Activated T-helper 2 cell treated with anti-CD3 and anti-CD28 coated beads, Interferon-gamma antibody, Interleukin-2, Interleukin-4, amounts not matched to agents 10 μg/mL and 5 μg/mL and 100 μg/mL, durations not matched to agents 14 hours and 24 hours and 36 hours (primary cell): ENCODE data around the gene QRICH2. TPM values are rescaled to one million over a fixed set of nuclear protein-coding genes. Genes with fewer than 3 reads are reported as not detected.
A peak's percentile ranks its signal among the peaks of the same experiment; 100 is the strongest.
"Not testable (repeated sequence)": the region's sequence is repeated elsewhere in the genome, so short reads cannot be mapped to it uniquely, and the experiment has no call there.

Experiments used
- DNase-seq: peaks from one replicate; pipeline ENCODE4 v3.0.0; 2021; ENCODE audit warnings: low spot score
- H3K27ac Mint-ChIP-seq: one replicate; pipeline ENCODE4 v1.8.0; 2021; ENCODE audit warnings: mixed read lengths
- H3K27me3 Mint-ChIP-seq: one replicate; pipeline ENCODE4 v1.8.0; 2021; ENCODE audit warnings: low read depth, mixed read lengths
- H3K36me3 Mint-ChIP-seq: one replicate; pipeline ENCODE4 v1.8.0; 2021; ENCODE audit warnings: low read depth, mixed read lengths
- H3K4me1 Mint-ChIP-seq: one replicate; pipeline ENCODE4 v1.8.0; 2021; ENCODE audit warnings: low read depth, mixed read lengths
- H3K4me3 Mint-ChIP-seq: one replicate; pipeline ENCODE4 v1.8.0; 2021; ENCODE audit warnings: low read depth, mild to moderate bottlenecking, moderate library complexity, mixed read lengths
- H3K9me3 Mint-ChIP-seq: one replicate; pipeline ENCODE4 v1.8.0; 2021; ENCODE audit warnings: mixed read lengths
- intact Hi-C: fragments of 100-400 bp; cut with micrococcal nuclease; formaldehyde crosslinking; loops from one replicate; pipeline ENCODE4 v1.15.1; 2023
- total RNA-seq: library from RNA; stranded (reverse); gene quantifications from 2 replicates; pipeline ENCODE4 v1.2.3, GENCODE V29; 2022

QRICH2 gene
- total RNA-seq, 1 donor from 2014 or later: 1.7 TPM

DNA sequence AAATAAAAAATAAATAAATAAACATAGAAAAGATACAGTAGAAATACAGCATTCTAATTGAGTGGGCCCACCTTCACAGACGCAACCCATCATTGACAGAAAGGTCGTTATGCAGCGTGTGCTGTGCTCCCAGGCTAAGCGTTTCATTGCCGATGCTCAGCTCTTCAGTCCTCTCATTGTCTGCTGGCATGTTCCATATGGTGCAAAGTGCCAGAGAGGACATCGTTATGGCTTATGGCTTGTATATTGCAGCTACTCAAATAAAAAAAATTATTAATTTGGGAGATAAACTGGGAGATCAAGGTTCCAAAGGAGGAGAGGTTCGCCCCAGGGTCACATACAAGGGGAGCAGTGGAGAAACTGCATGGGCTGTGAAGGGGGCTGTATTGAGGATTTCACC, 54.2 kb downstream of the QRICH2 start:
- no peak overlapping the region for H3K4me3 Mint-ChIP-seq
- H3K36me3 Mint-ChIP-seq: peaks cover 5% of the 10 kb centered on the region
- no peak for DNase-seq
- peaks cover 4% of the 10 kb centered on the region for H3K9me3 Mint-ChIP-seq
- no peaks in the 10 kb centered on the region for H3K27me3 Mint-ChIP-seq
- H3K27ac Mint-ChIP-seq: no peak overlapping the region
- H3K4me1 Mint-ChIP-seq: peaks cover 46% of the 10 kb centered on the region
- intact Hi-C loops: no loop called here

DNA sequence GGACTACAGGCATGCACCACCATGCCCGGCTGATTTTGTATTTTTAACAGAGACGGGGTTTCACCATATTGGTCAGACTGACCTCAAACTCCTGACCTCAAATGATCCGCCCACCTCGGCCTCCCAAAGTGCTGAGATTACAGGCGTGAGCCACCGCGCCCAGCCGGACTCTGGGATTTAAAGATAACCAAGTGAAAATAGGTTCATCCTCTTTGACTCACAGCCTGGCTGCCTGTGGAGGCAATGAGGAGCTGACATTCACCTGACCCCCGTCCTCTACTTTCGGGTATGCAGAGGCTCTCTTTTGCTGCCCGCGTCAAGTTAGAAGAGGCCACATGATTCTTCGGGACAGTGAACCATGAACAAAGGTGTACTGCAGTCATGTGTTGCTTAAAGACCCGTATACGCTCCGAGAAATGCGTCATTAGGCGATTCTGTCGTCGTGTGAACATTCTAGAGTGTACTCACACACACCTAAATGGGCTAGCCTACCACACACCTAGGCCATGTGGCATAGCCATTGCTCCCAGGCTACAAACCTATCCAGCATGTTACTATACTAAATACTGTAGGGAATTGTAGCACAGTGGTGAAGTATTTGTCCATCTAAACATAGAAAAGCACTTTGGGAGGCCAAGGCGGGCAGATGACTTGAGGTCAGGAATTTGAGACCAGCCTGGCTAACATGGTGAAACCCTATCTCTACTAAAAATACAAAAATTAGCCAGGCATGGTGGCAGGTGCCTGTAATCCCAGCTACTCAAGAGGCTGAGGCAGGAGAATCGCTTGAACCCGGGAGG, 54.9 kb downstream of the QRICH2 start:
- Mint-ChIP-seq H3K4me1 (peaks cover 51% of the 10 kb centered on the region), H3K27ac (peak overlapping the region; percentile 95), H3K4me3 (peak overlapping the region; percentile 69)
- intact Hi-C loops, H3K9me3 Mint-ChIP-seq, H3K36me3 Mint-ChIP-seq, DNase-seq, H3K27me3 Mint-ChIP-seq: not testable (repeated sequence)

DNA sequence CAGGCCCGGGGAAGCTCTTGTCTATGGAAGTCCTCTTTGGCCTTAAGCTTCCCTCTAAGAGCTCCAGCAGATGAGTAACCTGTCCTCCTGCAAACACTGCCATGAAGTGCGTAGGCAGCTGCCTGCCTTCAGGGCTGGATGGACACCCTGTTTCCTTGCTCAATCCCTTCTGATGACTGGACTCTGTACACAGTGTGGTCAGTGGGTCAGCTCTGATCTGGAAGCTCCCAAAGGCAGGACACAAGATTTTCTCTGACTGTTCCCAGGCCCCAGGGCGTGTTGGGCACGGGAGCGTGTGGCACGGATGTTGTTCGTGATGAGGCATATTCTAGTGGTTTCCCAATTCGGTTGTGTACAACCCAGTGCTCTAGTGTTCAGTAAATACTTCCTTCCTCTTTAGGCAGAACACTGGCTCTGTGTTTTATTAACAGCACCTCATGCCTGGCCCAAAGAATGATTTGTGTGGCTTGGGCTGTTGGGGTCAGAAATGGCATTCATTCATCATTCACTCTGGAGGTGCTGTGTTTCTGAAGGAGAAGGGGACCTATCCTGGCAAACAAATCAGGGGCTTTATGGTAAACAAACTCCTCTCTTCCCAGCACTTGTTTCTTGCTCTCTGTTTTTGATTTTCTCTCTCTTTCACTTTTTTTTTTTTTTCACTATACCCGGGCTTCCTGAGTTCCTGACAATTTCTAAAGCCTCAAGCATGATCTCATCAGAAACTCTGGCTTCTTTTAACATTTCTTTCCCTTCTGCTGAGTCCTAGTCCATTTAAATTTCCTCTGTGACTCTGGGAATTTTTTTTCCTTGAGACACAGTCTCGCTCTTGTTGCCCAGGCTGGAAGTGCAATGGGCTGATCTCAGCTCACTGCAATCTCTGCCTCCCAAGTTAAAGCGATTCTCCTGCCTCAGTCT, 55.8 kb downstream of the QRICH2 start:
- intact Hi-C loops: no loop called here
- Mint-ChIP-seq H3K27me3 (no peaks in the 10 kb centered on the region), H3K4me3 (peak overlapping the region; percentile 69), H3K9me3 (peaks cover 4% of the 10 kb centered on the region), H3K36me3 (peaks cover 3% of the 10 kb centered on the region), H3K27ac (peak overlapping the region; percentile 95), H3K4me1 (peaks cover 56% of the 10 kb centered on the region)
- no peak for DNase-seq

DNA sequence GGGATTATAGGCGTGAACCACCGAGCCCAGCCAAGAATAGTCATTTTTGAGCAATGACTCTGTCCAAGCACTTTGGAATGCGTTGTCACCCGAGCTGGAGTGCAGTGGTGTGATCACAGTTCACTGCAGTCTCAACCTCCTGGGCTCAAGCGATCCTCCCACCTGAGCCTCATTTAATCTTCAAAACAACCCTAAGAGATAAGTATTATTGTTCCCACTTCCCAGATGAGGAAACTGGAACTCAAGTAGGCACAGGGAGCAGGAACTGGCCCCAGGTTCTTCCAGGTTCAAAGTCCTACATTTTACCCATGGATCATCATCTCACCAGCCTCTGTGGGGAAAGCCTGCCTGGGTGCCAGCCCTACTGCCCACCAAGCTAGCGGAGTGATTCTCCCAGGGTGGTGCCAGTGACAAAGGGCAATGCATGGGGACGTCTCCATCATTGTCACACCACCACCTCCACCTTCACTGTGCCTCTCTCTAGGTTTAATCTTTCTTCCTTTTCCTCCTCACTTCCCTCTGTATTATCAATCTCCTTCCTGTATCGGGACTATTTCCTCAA, 56.5 kb downstream of the QRICH2 start:
- no peaks in the 10 kb centered on the region for H3K36me3 Mint-ChIP-seq
- peak overlapping the region; percentile 95 for H3K27ac Mint-ChIP-seq
- DNase-seq: no peak
- peak overlapping the region; percentile 69 for H3K4me3 Mint-ChIP-seq
- H3K4me1 Mint-ChIP-seq: peaks cover 57% of the 10 kb centered on the region
- intact Hi-C loops: no loop called here
- no peaks in the 10 kb centered on the region for H3K27me3 Mint-ChIP-seq
- no peaks in the 10 kb centered on the region for H3K9me3 Mint-ChIP-seq

DNA sequence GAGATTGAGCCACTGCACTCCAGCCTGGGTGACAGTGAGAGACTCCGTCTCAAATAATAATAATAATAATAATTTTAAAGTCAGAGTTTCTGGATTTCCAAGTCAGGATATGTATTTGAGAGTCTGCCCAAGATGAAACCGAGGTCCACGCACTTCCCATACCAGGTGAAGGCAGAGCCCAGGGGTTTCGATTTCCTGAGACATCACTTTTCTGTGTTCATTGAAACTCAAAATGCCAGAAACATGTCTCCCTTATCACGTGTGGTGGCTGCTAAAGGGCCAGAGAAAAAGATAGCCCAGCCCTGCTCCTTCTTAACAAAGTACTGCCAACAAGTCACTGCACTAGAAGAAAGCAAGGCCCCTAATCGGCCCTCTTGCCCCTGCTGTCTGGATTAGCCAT, 57.9 kb downstream of the QRICH2 start:
- H3K27me3 Mint-ChIP-seq: no peaks in the 10 kb centered on the region
- no peaks in the 10 kb centered on the region for H3K9me3 Mint-ChIP-seq
- H3K27ac Mint-ChIP-seq: no peak overlapping the region
- intact Hi-C loops: no loop called here
- DNase-seq: no peak
- no peak overlapping the region for H3K4me3 Mint-ChIP-seq
- no peaks in the 10 kb centered on the region for H3K36me3 Mint-ChIP-seq
- H3K4me1 Mint-ChIP-seq: peaks cover 55% of the 10 kb centered on the region

DNA sequence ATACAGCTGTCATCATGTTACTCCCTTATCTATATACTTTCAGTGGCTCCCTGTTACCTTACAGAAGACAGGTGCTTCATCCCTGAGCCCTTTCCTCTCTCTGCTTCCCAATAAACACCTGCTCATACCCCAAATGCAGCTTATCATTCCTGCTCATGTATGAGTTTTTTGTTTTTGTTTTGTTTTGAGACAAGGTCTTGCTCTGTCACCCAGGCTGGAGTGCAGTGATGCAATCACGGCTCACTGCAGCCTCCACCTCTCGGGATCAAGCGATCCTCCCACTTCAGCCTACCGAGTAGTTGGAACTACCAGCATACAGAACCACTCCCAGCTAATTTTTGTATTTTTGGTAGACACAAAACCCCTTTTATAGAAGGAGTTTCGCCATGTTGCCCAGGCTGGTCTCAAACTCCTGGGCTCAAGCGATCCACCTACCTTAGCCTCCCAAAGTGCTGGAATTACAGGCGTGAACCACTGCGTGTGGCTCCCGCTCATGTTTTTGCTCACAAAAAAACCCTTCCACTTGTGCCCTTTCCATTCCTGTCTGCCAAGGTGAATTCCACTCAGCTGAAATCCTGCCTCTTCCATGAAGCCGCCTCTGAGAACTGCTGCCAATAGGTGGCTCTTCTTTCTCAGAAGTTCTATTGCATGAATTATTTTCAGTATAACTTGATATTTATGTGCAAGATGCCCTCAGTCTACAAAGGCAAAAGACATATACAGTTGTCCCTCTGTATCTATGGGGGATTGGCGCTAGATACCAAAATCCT, 59.9 kb downstream of the QRICH2 start:
- H3K4me1 Mint-ChIP-seq: peaks cover 64% of the 10 kb centered on the region
- intact Hi-C loops: no loop called here
- DNase-seq: no peak
- no peak overlapping the region for H3K4me3 Mint-ChIP-seq
- H3K9me3 Mint-ChIP-seq: no peaks in the 10 kb centered on the region
- no peaks in the 10 kb centered on the region for H3K36me3 Mint-ChIP-seq
- no peaks in the 10 kb centered on the region for H3K27me3 Mint-ChIP-seq
- H3K27ac Mint-ChIP-seq: peak overlapping the region; percentile 61

DNA sequence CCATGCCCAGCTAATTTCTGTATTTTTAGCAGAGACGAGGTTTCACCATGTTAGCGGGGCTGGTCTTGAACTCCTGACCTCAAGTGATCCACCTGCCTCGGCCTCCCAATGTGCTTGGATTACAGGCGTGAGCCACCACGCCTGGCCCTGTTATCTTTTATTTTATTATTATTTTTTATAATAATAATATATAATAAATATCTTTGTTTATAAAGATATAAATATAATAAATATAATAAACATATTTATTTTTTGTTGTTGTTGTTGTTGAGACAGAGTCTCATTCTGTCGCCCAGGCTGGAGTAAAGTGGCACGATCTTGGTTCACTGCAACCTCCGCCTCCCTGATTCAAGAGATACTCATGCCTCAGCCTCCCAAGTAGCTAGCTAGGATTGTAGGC, 60.8 kb downstream of the QRICH2 start:
- Mint-ChIP-seq H3K27me3 (no peaks in the 10 kb centered on the region), H3K4me3 (no peak overlapping the region), H3K9me3 (no peaks in the 10 kb centered on the region), H3K36me3 (no peaks in the 10 kb centered on the region), H3K27ac (peak overlapping the region; percentile 50), H3K4me1 (peaks cover 61% of the 10 kb centered on the region)
- DNase-seq: no peak
- intact Hi-C loops: no loop called here

DNA sequence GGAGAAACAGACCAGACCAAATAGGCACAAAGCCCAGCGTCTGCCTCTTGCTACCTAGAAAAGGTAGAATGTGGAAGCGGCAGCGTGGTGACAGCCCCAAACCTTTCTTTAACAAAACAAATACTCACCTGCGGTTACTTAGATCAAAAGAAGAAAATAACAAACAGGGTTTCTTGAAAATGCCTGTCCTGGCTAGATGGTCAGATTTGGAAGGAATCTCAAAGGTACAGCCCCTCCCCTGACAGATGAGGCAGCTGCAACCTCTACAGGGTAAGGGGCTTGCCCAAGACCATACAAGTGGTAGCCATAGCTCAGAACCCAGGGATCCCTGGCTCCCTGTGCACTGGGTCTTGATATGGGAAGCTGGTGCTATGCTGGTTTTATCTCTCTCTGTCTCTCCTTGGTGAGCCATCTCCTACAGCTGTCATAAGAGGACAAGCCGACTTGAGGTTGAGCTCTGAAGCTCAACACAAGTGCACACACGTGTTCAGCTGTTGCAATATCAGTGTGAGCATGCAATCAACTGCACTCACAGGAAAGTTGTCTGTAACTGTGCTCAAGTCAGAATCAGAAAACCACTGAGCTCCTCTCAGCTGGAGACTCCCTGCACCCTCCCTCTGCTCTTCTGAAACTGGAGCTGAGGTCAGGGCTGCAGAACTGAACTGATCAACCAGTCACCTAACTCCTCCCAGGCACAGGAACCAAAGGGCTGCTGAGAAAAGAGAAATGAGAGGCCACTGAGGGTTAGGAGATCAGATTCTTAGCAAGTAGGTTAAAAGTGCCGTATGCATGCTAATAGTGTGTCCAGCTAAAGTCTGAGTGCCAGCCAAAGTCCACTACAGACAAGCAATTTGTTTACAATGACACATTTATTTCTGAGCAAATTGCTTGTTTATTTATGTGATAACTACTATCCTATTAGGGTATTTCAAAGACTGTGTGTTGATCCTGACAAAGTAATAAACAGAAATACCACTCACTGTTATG, 61.7 kb downstream of the QRICH2 start:
- H3K9me3 Mint-ChIP-seq: no peaks in the 10 kb centered on the region
- no peaks in the 10 kb centered on the region for H3K27me3 Mint-ChIP-seq
- peaks cover 59% of the 10 kb centered on the region for H3K4me1 Mint-ChIP-seq
- intact Hi-C loops: loop anchor here (1.0 kb wide), 3 partner anchors 18 to 54 kb away; no protein-coding TSS in a partner anchor
- peak overlapping the region; percentile 64 for H3K4me3 Mint-ChIP-seq
- peak overlapping the region; percentile 92 for H3K27ac Mint-ChIP-seq
- no peaks in the 10 kb centered on the region for H3K36me3 Mint-ChIP-seq
- DNase-seq: peak; percentile 81

DNA sequence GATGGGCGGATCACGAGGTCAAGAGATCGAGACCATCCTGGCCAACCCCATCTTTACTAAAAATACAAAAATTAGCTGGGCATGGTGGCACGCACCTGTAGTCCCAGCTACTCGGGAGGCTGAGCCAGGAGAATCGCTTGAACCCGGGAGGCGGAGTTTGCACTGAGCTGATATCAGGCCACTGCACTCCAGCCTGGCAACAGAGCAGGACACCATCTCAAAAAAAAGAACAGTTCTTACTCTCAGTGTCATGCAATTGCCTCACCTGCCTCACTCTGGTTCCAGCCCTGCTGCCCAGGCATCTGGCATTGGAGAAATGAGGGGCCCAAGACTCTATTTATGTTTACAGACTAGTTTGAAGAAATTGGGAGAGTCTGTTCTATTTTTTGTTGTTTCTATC, 63.4 kb downstream of the QRICH2 start:
- H3K4me3 Mint-ChIP-seq, DNase-seq, H3K27me3 Mint-ChIP-seq, H3K27ac Mint-ChIP-seq, H3K9me3 Mint-ChIP-seq, intact Hi-C loops, H3K36me3 Mint-ChIP-seq: not testable (repeated sequence)
- H3K4me1 Mint-ChIP-seq: peaks cover 60% of the 10 kb centered on the region

DNA sequence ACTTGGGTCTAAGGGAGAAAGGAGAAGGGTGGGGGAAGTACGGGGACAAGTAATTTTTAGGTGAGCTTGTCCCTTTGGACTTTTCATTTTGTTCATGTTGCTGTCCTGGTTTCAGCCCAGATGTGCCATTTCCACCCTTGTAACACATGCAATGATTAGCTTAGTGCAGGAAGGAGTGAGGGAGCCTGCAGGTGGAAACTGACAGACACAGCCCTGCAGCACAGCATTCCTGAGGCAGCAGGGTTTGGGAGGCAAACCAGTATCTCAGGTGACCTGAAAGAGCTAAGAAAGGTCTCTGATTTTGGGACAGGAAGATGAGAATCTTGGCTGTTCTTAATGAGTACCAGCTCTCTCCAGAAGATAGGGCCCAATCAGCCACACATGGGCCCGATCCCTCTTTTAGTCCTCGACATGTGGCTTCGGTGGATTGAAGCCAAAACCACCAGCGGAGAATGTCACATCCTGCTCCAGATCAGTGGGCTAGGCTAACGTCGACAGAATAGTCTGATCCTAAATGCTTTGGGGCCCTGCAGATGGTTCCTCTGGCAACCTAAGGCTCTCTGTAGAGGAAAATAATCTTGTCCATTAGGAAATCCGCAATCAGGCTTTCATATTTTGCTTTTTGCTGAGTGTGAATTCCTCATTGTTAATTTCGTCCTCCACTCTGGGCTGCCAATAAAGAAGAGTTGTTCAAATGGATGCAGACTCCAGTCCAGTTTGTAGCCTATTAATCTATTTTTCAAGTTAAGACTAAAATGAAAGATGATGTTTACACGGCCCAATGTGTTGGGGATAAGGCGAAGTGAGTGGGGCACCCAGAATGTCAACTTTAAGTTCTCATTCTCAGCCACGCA, 64.0 kb downstream of the QRICH2 start:
- DNase-seq: no peak
- peaks cover 2% of the 10 kb centered on the region for H3K27me3 Mint-ChIP-seq
- no peak overlapping the region for H3K4me3 Mint-ChIP-seq
- H3K27ac Mint-ChIP-seq: no peak overlapping the region
- H3K36me3 Mint-ChIP-seq: no peaks in the 10 kb centered on the region
- peaks cover 63% of the 10 kb centered on the region for H3K4me1 Mint-ChIP-seq
- H3K9me3 Mint-ChIP-seq: no peaks in the 10 kb centered on the region
- intact Hi-C loops: no loop called here

DNA sequence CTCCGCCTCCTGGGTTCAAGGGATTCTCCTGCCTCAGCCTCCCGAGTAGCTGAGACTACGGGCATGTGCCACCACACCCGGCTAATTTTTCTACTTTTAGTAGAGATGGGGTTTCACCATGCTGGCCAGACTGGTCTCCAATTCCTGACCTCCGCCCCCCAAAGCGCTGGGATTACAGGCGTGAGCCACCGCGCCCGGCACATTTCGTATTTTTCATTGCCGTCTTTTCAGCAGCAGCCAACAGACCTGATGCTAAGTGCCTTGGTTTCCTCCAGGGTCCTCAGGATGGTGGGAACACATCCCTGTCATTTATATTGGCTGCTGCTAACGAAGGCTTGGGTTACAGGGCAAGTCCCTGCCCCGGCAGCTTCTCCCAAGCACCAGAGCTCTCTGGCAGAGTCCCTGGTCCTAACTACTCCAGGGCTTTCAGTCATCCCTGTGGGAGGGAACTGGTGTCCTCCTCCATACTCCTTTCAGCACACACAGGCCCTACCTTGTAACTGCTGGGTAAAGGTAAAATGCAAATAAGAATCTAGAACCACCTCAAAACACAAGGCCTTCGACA, 66.3 kb downstream of the QRICH2 start:
- Mint-ChIP-seq H3K27ac (peak overlapping the region; percentile 83), H3K27me3 (peaks cover 2% of the 10 kb centered on the region), H3K36me3 (peaks cover 15% of the 10 kb centered on the region), H3K9me3 (no peaks in the 10 kb centered on the region), H3K4me3 (peak overlapping the region; percentile 83), H3K4me1 (peaks cover 62% of the 10 kb centered on the region)
- DNase-seq: no peak
- intact Hi-C loops: no loop called here
